PC-9 (cell line): ENCODE data around the gene VPS8.

Source experiments
- EZH2 ChIP-seq: fragments of 200-600 bp; sonication (generic); IDR thresholded peaks from 2 replicates; pipeline ENCODE4 v1.8.0; 2017; ENCODE audit warnings: antibody characterized with exemption, low read depth
- TF ChIP-seq, protein P1 (sequence below): fragments of 200-600 bp; sonication (generic); conservative IDR thresholded peaks from 2 replicates; pipeline ENCODE4 v1.6.1; 2017; ENCODE audit warnings: mixed run types, antibody characterized with exemption, mild to moderate bottlenecking, moderate library complexity

DNA sequence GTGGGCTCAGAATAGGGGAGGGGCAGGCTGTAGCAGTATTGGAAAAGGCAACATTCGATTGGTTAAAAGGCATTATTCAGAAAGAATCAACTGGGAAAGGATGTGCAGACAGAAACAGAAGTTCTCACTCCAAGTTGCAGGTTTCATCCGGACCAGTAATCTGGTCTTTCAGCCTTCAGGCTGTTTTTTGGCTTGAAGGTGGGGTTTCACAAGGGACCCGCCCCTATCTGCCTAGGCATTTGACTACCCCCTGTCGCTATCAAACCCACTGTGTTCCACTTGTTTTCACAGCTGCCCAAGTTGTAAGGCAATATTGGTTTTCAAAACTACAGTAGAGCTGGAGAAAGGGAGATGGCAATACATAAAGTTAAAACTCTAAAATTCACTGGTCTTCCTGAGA lies 96.9 kb downstream of the VPS8 start:
- TF ChIP-seq EZH2, result no peak
- TF ChIP-seq, protein P1, sequence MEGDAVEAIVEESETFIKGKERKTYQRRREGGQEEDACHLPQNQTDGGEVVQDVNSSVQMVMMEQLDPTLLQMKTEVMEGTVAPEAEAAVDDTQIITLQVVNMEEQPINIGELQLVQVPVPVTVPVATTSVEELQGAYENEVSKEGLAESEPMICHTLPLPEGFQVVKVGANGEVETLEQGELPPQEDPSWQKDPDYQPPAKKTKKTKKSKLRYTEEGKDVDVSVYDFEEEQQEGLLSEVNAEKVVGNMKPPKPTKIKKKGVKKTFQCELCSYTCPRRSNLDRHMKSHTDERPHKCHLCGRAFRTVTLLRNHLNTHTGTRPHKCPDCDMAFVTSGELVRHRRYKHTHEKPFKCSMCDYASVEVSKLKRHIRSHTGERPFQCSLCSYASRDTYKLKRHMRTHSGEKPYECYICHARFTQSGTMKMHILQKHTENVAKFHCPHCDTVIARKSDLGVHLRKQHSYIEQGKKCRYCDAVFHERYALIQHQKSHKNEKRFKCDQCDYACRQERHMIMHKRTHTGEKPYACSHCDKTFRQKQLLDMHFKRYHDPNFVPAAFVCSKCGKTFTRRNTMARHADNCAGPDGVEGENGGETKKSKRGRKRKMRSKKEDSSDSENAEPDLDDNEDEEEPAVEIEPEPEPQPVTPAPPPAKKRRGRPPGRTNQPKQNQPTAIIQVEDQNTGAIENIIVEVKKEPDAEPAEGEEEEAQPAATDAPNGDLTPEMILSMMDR, result no peak
